Measurements from ENCODE around the gene RSAD2.
"Not testable (repeated sequence)": the region's sequence is repeated elsewhere in the genome, so short reads cannot be mapped to it uniquely, and the experiment has no call there.

Gene RSAD2

DNA sequence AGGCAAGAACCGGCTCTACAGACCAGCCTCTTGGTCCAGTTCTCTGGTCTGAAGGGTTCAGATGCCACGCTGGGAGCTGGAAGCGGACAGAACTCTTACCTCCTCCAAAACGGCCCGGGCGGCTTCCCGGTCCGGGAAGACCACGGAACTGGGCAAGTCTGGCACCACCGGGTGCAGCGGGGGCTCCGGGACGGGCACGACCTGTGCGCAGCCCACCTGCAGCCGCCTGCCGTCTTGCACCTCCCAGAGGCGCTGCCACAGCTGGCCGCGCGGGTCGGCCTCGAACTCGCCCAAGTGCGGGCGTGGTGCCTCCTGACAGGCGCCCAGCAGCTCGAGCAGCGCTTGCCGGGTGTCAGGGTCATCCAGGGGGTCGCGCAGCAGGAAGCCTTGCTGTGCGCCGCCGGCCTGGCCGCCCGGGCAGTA, 12.6 kb upstream of the RSAD2 start:
- DNase-seq = no peak

DNA sequence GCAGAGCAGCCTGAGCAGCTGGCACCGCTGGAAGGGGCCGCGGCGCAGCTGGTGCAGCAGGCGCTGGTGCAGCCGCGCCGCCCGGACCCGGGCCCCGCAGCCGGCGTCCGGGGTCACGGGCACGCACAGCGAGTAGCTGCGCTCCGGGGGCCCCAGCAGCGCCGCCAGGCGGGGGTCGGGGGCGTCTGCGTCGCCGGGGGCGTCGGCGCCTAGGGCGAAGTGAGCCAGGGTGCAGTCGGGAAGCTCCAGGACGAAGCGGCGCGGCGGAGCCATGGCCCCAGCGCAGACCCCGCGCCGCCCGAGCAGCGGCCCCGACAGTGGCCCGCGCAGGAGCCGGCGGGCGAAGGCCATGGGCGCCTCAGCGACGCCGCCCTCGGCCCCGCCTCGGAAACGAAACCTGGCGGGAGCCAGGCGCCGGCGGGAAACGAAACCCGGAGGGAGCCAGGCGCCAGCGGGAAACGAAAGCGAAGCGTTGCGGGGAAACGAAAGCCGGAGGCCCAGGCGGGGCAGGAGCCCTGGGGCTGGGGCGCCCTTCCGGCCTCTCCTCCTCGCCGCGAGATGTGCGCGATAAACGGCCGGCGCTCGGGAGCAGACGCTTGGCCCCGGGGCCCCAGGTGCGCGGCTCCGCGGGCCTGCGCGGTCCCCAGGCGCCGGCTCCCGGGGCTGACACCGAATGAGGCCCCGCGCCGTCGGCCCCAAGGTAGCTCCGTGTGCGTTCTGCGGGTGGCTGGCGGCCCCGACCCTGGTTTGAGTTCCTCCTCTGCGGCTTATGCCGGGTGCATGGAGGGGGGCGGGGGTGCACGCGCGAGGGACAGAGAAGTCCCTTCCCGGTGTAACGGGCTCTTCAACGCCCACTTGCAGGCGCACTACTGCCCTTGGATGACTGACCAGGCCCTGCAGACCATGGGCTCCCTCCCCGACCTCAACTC, 12.0 kb upstream of the RSAD2 start, which contains the start of gene CMPK2:
CMPK2 (minus strand) TSS at position 562 of the 929 bp plus-strand sequence; CDS start at position 351, 211 bp downstream.
- peak; percentile 71 for DNase-seq

DNA sequence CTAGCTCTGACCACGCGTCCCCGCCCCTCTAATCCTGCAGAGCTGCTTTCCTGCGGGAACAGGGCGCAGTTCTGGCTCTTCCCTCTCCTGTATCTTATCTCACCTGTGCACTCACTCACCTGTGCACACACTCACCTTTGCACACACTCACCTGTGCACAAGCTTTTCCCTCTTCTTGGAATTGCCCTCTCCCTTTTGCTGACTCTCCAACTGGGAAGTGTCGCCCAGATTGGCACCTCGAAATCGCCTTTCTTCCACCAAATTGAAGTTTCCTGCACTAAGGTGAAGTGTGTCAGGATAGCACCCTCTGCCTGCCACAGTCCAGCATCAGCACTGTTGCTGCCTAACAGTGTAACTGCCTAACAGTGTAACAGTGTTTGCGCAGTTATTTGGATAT, 11.3 kb upstream of the RSAD2 start:
- DNase-seq = peak; percentile 55

DNA sequence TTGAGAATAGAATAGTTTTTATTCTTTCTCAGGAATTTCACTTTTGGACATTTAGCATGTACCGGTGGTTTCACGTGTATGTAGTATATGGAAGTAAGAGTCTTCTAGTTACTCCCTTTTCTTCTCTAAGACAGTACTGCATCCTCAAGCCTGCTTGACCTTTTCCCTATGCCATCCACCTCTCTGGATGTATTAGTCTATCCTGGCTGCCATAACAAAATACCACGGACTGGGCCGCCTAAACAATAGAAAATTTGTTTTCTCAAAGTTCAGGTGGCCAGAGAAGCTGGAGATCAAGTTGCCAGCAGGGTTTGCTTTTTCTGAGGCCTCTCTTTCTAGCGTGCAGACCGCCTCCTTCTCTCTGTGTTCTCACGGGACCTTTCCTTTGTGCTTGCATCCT, 10.6 kb upstream of the RSAD2 start:
- no peak for DNase-seq

DNA sequence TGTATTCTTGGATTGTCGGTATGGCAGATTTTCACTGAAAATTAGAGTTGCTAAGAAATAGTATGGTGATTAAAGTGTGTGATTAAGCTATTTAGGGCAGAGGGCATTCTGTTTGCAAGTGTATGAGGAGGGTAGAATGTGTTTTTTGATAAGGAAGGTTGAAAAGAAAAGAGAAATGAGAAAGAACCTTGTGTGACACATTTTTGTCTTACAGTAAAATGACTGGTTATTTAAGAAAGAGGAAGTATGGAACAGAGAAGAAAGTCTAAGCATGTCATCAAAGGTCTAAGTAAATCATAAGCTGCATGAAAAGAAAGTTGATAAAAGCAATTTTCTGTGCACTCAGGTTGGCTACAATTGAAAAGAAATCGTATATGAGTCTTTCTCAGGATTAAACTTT, 5.2 kb upstream of the RSAD2 start:
- DNase-seq = no peak

DNA sequence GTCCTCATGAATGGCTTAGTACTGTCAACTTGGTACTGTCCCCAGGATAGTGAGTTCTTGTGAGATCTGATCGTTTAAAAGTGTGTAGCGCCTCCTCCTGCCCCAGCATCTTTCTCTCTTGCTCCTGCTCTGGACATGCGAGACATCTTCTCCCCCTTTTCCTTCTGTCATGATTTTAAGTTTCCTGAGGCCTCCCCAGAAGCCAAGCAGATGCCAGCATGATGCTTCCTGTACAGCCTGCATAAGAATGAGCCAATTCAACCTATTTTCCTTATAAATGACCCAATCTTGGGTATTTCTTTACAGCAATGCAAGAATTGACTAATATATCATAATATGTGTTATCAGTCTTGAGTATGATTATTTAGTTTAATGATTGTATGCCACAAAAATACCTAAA, 3.5 kb upstream of the RSAD2 start:
- DNase-seq = no peak

DNA sequence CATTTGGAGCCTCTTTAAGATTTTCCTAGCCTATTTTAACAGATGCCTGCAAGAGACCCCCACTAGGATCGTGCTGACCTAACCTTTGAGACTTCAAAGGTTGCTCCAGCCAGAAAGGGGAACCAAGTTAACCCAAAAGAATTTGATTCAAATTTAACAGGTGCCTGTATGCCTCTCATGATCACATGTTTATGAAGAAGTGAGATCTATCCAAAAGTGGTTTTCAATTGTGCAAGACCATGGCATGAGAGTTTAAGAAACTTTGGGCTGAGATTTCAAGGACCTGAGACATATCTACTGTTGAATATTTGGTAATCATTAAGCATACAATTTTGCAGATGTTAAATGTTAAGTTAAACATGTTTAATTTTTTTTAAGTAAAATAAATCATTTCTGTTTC, 1.3 kb upstream of the RSAD2 start:
- DNase-seq = no peak

DNA sequence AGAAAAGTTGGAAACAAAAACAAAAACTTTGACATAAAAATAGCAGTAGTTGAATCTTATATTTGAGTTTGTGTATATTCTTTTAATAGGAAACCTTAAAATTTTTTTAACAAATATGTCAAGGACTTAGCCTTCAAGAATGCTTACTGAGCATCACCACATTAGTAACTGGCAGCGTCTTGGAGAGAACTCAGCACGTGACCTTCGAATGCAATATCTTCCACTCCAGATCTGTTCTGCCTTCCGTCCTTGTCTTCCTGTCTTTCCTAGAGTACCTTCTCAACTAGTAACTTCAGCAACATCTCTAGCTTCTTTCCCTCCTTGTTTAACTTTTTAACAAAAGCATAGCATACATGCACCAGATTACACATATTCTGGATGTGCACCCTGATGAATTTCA, 972 bp downstream of the RSAD2 start:
- no peak for DNase-seq

DNA sequence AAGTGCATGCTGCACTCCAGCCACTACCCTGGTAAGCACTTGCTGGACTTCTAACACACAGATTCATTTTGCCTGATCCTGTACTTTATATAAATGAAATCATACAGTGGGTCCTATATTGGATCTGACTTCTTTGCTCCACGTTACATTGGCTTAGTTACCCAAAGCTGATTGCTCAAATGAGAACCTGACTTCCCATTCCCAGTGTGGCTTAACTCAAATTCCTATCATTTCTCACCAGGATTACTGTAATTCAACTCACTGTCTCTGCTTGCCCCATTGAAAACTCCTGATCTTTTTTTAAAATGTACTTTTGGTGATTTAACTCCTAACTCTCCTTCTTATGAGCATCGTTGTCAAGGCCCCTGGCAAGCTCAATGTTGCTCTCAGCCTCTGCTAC, 1.4 kb downstream of the RSAD2 start:
- DNase-seq = no peak

DNA sequence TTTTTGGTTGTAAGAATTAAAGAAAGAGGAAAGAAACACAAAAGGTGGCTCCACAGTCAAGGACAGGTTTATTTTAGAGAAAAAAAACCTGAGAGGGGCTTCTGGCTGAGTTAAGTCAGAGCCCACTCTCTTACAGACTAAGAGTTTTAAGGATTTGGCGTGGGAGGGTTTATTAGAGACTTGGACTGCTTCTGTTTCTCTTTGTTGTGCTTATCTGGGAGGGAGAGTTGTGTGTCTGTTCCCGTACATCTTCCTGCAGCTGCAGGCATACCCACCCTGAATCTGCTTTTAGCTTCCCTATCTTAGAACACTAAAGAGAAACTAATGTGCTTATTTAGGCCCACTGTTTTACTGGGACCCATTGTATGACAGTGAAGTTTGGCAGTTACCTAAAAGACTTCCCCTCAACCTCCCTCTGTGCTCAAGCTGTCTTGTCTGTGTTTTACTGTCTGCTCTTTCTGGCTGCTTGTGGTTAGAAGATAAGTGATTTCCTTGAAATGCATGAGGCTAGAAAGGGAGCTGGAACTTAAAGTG, 2.7 kb downstream of the RSAD2 start:
- no peak for DNase-seq

DNA sequence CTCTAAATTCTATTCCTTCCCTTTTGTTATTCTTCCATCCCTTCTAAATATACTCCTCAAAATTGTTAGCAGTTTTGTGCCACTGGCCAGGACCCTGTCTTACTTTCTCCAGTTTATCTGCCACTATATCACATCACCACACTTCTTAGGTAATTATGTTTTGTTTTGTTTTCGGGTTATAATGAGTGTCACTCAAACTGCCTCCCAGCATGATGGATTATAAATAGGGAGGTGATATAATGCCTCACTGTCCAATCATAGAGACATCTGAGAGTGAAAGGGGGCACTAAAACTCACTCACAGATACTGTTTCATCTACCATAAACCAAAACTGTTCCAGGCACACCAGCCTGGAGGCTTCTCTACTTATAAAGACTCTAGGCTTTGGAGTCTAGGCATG, 3.5 kb downstream of the RSAD2 start:
- DNase-seq = no peak

DNA sequence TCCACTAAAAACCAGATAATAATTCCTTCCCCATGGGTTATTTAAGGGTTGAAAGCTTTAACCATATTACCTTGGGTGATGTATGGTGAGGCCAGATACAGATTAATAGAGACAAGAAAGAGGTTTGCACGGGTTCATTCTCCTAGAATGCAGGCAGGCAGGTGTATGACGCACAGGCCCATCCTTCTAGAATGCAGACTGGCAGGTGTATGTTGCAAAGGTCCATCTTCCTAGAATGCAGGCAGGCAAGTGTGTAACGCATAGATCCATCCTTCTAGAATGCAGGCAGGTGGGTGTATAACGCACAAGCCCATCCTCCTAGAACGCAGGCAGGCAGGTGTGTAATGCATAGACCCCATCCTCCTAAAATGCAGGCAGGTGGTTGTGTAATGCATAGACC, 3.9 kb downstream of the RSAD2 start:
- DNase-seq = no peak

DNA sequence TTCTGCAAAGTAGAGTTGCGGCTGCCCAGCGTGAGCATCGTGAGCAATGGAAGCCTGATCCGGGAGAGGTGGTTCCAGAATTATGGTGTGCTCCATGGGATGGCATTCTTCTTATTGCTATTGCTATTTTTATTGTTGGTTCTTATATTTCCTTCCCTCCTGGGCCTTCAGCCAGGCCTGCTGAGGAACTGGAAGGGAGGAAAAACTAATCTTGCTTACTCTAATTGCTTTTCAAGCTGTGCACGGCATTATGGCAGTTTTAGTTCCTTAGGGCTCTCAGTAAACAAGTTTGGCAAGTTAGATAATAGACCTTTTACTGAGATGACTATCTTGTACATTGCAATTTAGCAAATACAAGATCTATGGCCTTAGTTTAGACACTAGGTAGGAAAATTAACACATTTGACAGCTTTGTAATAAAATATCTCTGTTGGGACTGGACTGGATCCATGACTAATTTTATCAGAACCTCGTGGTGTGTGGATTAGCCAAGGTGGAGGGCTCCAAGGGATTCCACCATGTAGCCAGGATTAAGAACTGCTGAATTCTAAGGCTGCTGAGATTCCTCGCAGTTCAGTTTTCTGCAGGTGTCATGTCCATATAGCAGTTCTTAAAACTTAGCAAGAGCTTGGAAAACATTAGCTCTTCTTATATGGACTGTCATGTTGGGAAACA, 6.0 kb downstream of the RSAD2 start:
- DNase-seq = peak; percentile 73

DNA sequence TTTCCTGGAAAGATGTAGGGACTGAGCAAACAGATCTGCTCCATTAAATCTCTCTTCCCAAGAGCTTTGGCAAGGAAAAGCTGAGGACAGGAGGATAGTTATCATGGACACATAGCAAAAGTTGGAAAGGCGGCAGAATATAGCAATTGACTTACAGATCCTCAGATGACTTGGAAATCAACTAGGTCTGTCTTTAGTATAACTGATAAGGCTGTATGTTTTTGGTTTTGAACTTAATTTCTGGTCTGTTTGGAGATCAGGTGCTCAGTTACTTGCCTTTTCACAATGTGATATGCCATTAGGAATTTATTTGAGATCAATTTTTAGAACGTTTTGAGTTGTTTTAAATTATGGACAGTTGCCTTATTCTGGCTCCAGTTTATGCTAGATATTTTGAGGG, 8.0 kb downstream of the RSAD2 start:
- no peak for DNase-seq

DNA sequence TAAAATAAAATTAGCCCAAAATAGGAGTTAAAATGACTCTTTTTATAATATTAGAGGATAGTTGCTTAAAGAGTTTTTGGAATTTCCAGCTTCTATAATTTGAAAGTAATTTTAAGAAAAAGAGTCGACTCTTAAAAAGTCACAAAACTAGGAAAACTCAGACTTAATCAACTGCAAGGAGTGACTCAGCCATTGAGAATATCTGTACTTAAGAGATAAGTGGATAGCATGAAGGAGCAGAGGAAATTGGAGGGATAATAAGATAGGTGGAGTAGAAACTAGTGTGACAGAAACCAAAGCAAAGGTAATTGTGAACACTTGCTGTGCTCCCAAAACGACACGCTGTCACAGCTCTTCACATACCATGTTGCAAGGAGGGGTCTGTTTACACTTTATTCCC, 8.4 kb downstream of the RSAD2 start:
- no peak for DNase-seq

DNA sequence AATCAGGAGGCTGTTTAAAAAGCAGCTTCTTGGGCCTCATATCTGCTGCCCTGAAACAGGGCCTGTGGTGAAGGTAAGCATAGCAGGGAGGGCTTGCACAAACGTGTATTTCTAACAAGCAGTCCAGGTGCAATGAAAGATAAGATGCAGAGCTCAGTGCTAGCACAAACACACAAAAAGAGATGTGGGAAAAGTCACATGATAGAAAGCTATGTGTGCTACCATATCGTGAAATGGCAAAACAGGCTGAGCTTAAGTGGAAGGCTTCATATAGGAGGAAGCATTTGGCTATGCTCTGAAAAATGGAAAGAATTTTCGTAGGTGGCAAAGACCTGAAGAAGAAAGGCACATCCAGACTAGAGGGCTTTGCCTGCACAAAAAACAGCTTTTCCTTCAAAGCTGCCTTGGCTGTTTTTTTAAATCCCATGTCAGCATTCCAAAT, 10.2 kb downstream of the RSAD2 start:
- no peak for DNase-seq

DNA sequence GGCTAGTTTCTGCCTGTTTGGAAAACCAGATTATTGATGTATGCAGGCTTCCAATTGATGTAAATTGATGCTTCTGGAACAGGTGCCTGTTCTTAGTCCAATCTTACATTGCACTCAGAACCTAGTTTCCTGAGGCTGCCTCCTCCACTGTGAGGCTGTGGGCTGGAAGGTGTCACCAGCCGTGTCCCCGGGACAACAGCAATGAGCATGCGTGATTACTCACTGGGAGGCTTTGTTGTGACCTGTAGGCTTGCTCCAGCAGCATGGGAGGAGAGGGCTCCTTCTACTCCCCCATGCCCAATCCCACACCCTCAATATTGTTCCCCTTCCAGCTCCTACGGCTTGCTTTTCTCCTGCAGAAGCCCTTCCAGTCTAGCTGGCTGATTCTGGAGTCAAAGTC, 11.1 kb downstream of the RSAD2 start:
- DNase-seq = no peak

DNA sequence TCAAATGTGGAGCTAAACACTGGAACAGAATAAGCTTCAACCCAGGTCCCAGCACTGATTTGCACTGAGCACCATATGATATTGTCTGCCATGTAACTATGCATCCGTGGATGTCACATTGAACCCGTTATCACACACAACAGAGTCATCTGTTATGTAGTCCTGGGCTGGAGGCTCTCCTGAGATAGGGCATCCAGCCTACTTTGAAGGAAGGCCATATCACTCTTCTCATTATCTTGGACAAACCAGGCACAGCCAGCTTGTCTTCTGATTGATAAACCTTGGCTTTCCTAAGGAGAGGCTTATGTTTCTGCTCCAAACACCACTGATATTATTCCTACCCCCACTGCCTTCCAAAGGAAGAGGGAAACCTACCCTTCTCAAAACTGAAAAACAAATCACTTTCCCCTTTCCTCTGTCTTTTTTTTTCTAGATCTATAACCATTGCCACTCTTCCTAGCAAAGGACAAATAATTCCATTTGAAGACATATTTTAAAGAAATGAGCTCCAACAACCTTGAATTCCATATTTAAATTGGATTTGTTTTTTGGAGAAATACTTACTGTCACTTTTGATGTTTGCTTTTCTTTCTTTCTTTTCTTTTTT, 16.4 kb downstream of the RSAD2 start:
- no peak for DNase-seq

DNA sequence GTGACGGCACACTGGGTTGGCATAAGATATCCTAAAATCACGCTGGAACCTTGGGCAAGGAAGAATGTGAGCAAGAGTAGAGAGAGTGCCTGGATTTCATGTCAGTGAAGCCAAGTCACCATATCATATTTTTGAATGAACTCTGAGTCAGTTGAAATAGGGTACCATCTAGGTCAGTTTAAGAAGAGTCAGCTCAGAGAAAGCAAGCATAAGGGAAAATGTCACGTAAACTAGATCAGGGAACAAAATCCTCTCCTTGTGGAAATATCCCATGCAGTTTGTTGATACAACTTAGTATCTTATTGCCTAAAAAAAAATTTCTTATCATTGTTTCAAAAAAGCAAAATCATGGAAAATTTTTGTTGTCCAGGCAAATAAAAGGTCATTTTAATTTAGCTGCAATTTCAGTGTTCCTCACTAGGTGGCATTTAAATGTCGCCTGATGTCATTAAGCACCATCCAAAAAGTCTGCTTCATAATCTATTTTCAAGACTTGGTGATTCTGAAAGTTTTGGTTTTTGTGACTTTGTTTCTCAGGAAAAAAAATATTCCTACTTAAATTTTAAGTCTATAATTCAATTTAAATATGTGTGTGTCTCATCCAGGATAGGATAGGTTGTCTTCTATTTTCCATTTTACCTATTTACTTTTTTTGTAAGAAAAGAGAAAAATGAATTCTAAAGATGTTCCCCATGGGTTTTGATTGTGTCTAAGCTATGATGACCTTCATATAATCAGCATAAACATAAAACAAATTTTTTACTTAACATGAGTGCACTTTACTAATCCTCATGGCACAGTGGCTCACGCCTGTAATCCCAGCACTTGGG, 19.6 kb downstream of the RSAD2 start:
- no peak for DNase-seq

DNA sequence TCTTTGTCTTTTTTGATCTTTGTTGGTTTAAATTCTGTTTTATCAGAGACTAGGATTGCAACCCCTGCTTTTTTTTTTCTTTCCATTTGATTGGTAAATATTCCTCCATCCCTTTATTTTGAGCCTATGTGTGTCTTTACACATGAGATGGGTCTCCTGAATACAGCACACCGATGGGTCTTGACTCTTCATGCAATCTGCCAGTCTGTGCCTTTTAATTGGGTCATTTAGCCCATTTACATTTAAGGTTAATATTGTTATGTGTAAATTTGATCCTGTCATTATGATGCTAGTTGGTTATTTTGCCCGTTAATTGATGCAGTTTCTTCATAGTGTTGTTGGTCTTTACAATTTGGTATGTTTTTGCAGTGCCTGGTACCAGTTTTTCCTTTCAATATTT, 25.0 kb downstream of the RSAD2 start:
- not testable (repeated sequence) for DNase-seq

DNA sequence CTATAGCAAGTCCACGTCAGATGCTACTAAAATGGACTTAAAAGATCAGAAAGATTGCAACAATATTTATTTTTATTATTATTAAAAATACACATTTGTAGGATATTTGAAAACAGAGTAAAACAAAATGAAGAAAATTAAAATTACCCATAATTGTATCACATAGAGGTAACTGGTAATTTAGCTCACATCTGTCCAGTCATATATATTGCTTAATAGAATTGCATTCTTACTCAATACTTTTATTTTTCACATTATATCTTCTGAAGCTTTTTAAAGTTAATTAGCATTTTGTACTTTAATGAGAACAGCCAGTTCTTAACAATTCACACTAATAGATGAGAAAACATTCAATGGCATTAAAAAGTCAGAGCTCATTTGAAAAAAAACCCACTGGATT, 28.1 kb downstream of the RSAD2 start:
- DNase-seq = no peak

DNA sequence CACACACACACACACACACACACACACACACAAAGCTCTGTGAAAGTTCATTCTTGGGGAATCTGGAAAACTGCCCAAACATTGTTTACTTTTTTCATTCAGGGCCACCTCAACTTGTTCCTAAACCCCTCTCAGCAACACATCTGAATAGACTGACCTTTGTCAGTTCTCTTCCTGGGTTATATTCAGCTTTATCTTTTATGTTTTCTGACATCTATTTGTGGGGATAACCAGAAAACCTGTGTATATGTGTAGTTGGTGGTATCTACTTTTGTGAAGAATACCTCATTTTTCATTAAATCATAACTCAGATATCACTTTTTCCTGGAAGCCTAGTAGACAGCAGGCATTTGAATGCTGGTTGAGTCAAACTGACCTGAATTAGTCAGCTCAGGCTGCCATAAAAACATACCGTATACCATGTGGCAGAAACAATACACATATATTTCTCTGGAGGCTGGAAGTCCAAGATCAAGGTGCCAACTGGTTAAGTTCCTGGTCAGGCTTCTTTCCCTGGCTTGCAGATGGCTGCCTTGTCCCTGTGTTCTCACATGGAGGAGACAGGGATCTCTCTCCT, 28.7 kb downstream of the RSAD2 start:
- DNase-seq = no peak
